Aorta (tissue), 5 donors: ENCODE measurements around the gene MSI2. TPM values are rescaled to one million over a fixed set of nuclear protein-coding genes. Genes with fewer than 3 reads are reported as not detected.

Experiments
- ATAC-seq: fragments of 200-7000 bp; cut with Tn5 transposase; one replicate; pipeline ENCODE4 v1.9.1; 2022; ENCODE audit warnings: moderate library complexity; ENCODE audit not compliant: low FRiP score
- DNase-seq, 2 donors: peaks; one replicate each; pipeline ENCODE4 v3.0.0-alpha.2; 2020
- H3K27ac ChIP-seq, 2 donors: one replicate each; pipeline ENCODE4 v1.5.1; 2013; ENCODE audit warnings: low read length in 2 of 2, mild to moderate bottlenecking in 2 of 2, moderate library complexity in 2 of 2, control low read depth in 1 of 2, inconsistent platforms in 1 of 2, low read depth in 1 of 2
- H3K27me3 ChIP-seq, 2 donors: one replicate each; pipeline ENCODE4 v1.6.1; 2013; ENCODE audit warnings: control low read depth in 1 of 2, low read length in 1 of 2, mild to moderate bottlenecking in 1 of 2, moderate library complexity in 1 of 2; ENCODE audit not compliant: insufficient read depth in 2 of 2, control insufficient read depth in 1 of 2
- H3K36me3 ChIP-seq, 2 donors: one replicate each; pipeline ENCODE4 v1.6.1; 2013; ENCODE audit warnings: control low read depth in 1 of 2, low read length in 1 of 2, mild to moderate bottlenecking in 1 of 2; ENCODE audit not compliant: insufficient read depth in 2 of 2, control insufficient read depth in 1 of 2
- H3K4me1 ChIP-seq, 2 donors: one replicate each; pipeline ENCODE4 v1.6.1; 2013; ENCODE audit warnings: low read length in 2 of 2, control low read depth in 1 of 2, mild to moderate bottlenecking in 1 of 2, moderate library complexity in 1 of 2; ENCODE audit not compliant: insufficient read depth in 2 of 2, control insufficient read depth in 1 of 2
- H3K4me3 ChIP-seq, 2 donors: one replicate each; pipeline ENCODE4 v1.5.1; 2013; ENCODE audit warnings: low read length in 2 of 2, control low read depth in 1 of 2, mild to moderate bottlenecking in 1 of 2
- H3K9me3 ChIP-seq: one replicate; pipeline ENCODE4 v1.6.1; 2013; ENCODE audit warnings: mild to moderate bottlenecking, low read length; ENCODE audit not compliant: control insufficient read depth
- WGBS, 2 donors: extraction: QIAGEN DNeasy Blood & Tissue Kit; methylation state at CpG; one replicate each; pipeline ENCODE4 v1.1.7; 2013; 5-methylcytosine and 5-hydroxymethylcytosine counted together
- intact Hi-C, 2 donors: fragments of 100-400 bp; cut with DNase I; formaldehyde crosslinking; loops; one replicate each; pipeline versions ENCODE4 v1.14.2 to v1.15.0; 2022
- polyA plus RNA-seq, 2 donors: library from polyadenylated mRNA; stranded (reverse); fragments of 200-250 nt; gene quantifications; one replicate each; pipeline ENCODE4 v1.2.3, GENCODE V29; 2013
- total RNA-seq, 2 donors: library from RNA; stranded (reverse); fragmentation: NEBNext Ultra II Directional; extraction: Animal tissue kit (Norgen Biotek cat#: 25700); gene quantifications; one replicate each; pipeline ENCODE4 v1.2.1, GENCODE V29; 2021
- donor health status: healthy with polysubstance abuse.
- donor health status: Bipolar disorder and iron deficiency.
- donor health status: DM: no; HTN: no; CAD: no.
- donor health status: DM: no; HTN: no; CAD: no.
- donor health status: DM: yes; HTN: yes; CAD: no.

Gene MSI2
- total and polyA plus RNA-seq, 4 donors = 9.3 to 48.2 (median 29.1) TPM

DNA sequence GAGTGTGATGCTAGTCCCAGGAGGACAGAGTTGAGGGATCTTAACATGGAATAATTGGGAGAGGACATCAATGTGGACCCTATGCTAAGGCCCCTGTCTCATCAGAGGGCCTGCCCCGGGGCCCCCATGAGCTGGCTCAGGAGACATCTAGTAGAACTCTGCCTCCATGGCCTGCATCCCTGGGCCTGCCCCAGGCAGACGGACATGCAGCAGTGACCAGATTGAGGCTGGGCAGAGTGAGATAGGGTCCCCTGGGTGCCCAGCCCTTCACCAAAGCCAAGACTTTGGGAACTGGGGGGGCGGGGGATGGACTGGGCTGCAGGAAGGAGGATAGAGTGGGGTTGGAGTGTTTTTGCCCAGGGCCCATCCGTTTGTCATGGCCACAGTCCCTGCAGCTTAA is 373.6 kb downstream of the MSI2 start:
- H3K27me3 ChIP-seq = no peaks in the 10 kb centered on the region
- DNase-seq (no peak), ATAC-seq (no peak)
- no peak overlapping the region for H3K4me3 ChIP-seq
- H3K9me3 ChIP-seq = no peaks in the 10 kb centered on the region
- H3K4me1 ChIP-seq = no peaks in the 10 kb centered on the region
- no peak overlapping the region for H3K27ac ChIP-seq
- intact Hi-C loops = no loop called here
- 88 to 92% methylated on average over 4 of the region's 4 CpGs for WGBS, 2 donors
- H3K36me3 ChIP-seq = no peaks in the 10 kb centered on the region

DNA sequence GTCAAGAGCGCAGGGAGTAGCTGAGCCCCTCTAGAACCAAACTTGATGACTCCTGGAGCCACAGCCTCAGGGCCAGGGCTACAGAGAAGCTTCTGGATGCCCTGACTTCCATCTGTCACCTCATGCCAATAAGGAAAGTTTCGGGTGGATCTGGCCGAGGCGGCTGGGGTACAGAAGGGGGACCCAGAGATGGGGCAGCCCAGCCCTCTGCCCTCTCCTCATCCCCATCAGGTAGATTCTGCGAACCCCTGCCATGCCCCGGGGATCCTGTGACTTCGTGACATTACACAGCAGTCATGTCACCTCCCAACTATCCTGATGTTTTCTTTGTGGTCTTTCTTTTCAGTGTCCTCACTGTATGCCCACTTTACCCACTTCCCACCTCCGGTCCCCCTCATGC is 374.4 kb downstream of the MSI2 start:
- no peaks in the 10 kb centered on the region for H3K4me1 ChIP-seq
- intact Hi-C loops = no loop called here
- no peaks in the 10 kb centered on the region for H3K9me3 ChIP-seq
- no peak overlapping the region for H3K27ac ChIP-seq
- H3K27me3 ChIP-seq = no peaks in the 10 kb centered on the region
- H3K36me3 ChIP-seq = no peaks in the 10 kb centered on the region
- ATAC-seq = no peak
- no peak overlapping the region for H3K4me3 ChIP-seq
- 97 to 98% methylated on average over 8 of the region's 8 CpGs for WGBS, 2 donors
- DNase-seq = no peak

DNA sequence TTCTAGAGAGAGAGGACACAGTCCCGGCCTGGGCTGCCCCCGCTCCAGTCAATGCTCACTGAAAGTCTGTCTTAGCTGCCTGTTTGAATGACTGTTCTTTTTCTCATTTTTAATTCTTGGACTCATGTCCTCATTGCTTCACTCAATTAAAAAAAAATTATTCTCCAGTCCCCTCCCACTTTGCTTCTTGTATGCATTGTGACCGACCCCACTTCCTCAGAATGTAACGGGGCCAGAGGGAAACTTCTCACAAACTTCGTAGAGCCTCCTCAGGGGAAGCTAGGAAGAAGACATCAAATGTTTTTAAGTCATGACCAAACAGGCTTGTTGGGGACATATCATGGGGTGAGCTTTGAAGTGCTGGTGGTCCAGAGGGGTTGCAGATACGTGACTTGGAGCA is 375.5 kb downstream of the MSI2 start:
- H3K36me3 ChIP-seq = no peaks in the 10 kb centered on the region
- 91 to 92% methylated on average over 6 of the region's 6 CpGs for WGBS, 2 donors
- intact Hi-C loops = no loop called here
- H3K4me3 ChIP-seq = no peak overlapping the region
- H3K27me3 ChIP-seq = no peaks in the 10 kb centered on the region
- no peaks in the 10 kb centered on the region for H3K9me3 ChIP-seq
- no peak overlapping the region for H3K27ac ChIP-seq
- H3K4me1 ChIP-seq = no peaks in the 10 kb centered on the region
- ATAC-seq (no peak), DNase-seq (no peak)

DNA sequence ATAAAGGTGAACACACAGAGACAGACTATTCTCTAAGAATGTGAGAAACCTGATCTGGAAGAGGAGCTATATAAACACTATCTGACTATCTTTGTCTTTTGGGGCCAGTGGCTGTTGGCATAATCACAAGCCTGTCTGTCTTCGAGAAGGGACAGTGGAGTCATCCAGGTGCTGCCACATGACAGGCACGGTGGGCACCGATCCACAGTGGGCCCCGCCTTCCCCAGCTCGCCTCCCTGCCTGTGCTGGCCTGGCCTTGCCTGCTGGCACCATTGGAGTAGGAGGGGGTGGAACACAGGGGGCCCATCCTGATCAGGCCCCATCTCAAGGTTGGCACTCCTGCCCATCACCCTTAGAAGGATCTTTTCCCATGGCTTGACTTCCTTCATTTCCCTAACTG is 376.0 kb downstream of the MSI2 start:
- Histone ChIP-seq H3K27me3 (no peaks in the 10 kb centered on the region), H3K4me3 (no peak overlapping the region), H3K27ac (no peak overlapping the region), H3K9me3 (no peaks in the 10 kb centered on the region), H3K36me3 (no peaks in the 10 kb centered on the region), H3K4me1 (no peaks in the 10 kb centered on the region)
- ATAC-seq (no peak), DNase-seq (no peak)
- intact Hi-C loops = no loop called here
- WGBS, 2 donors = 91 to 92% methylated on average over 5 of the region's 5 CpGs

DNA sequence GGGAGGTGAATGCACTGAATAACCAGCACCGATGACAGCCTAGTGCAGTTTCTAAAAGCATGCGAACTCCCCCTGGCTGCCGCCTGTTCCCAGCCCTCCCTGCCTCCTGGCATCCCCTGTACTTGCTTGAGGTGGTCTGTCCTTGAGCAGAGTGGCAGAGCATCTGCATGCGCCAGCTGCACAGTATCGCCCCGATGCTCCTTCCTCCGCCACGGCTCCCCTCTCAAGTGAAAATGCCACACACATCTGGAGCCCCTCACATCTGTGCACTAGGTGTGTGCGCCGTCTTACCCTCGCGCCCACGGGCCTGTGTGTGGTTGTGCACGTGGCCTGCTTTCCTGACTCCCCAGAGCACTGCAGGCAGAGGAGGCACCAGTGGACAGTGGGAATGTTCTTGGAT is 376.9 kb downstream of the MSI2 start:
- no peaks in the 10 kb centered on the region for H3K36me3 ChIP-seq
- 92 to 97% methylated on average over 14 of the region's 14 CpGs for WGBS, 2 donors
- ATAC-seq = no peak
- no peak for DNase-seq
- H3K4me3 ChIP-seq = no peak overlapping the region
- intact Hi-C loops = no loop called here
- no peaks in the 10 kb centered on the region for H3K9me3 ChIP-seq
- no peaks in the 10 kb centered on the region for H3K4me1 ChIP-seq
- no peak overlapping the region for H3K27ac ChIP-seq
- H3K27me3 ChIP-seq = no peaks in the 10 kb centered on the region

DNA sequence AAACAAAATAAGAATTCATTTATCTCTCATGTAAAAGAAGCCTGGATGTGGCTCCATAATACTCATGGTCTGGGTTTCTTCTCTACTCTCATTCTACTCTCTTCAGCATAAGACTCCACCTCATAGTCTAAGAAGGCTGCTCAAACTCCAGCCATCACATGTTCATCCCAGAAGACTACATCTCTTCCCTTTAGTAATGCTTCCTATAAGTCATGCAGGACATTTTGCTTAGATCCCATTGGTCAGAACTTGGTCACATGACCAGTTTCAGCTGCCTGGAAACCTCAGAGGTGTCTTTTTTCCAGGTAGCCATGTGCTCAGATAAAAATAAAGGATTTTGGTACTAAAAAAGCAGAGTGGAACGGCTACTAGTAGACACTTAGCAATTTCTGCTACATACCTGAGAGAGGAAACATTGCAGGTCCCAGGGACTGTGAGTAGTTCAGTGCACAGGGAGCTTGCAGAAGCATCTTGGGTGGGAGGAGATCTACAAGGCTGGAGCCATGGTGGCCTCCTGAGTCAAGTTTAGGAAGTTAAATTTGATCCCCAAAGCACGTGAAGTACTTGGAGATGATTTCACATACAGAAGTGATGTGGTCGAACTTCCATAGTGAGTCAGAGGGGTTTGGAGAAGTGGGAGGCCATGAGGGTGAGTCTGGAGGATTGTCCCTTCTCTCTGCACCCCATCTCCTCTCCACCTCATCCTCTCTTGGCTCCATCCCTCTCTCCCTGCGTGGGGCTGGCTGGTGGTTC is 378.6 kb downstream of the MSI2 start:
- intact Hi-C loops = no loop called here
- Histone ChIP-seq H3K36me3 (no peaks in the 10 kb centered on the region), H3K4me1 (no peaks in the 10 kb centered on the region), H3K27ac (no peak overlapping the region), H3K27me3 (no peaks in the 10 kb centered on the region), H3K4me3 (no peak overlapping the region), H3K9me3 (no peaks in the 10 kb centered on the region)
- 85 to 95% methylated on average over 4 of the region's 4 CpGs for WGBS, 2 donors
- ATAC-seq (no peak), DNase-seq (no peak)

DNA sequence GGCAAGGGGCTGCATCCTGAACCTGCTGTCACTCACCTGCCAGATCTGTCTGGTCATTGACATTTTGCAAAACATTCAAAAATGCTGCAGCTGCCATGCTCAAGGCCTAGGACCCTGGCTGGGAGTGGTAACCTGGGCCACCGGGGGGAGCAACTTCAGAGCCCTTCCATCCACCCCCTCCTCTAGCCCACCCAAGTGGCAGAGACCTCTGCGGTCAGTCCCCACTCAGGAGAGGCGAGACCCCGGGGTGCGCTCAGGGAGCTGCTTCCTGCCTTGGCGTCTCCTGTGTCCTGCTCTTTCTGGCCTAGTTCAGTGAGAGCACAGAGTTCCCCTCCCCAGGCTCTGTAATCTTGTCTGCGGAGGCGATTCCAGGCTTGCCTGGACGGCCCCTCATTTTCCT is 380.0 kb downstream of the MSI2 start:
- DNase-seq = no peak
- no peaks in the 10 kb centered on the region for H3K9me3 ChIP-seq
- intact Hi-C loops = no loop called here
- no peak for ATAC-seq
- H3K4me1 ChIP-seq = no peaks in the 10 kb centered on the region
- no peaks in the 10 kb centered on the region for H3K27me3 ChIP-seq
- WGBS, 2 donors = 87 to 89% methylated on average over 9 of the region's 9 CpGs
- no peaks in the 10 kb centered on the region for H3K36me3 ChIP-seq
- H3K27ac ChIP-seq = no peak overlapping the region
- no peak overlapping the region for H3K4me3 ChIP-seq

DNA sequence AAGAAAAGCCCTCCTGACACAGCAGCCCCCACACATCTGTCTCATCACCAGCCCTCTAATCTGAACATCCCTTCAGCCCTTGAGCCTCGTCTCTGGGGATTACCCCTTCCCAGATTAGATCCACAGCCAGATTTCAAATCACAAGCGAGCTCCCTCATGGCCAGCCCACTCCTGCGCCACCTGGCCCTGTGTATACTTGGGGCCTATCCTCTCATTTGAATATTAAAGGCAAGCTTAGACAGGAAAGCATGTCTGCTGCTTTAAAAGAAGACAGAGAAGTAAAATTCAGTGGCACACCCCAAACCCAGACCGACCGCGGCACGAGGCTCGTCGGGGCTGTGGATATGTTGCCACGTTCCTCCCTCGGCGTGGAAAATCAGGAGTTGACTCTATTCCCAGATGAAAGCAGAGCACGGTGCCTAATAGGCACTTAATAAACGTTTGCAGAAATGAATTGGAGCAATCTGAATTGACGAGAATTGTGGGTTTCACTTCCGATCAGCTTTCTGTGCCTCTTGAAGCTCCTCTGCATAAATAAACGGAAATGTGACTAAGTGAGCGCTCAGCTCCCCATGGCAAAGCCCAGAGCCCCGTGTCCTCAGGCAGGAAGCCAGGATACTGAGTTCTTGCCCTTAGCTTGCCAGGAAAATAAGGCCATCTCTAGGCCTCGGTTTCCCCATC is 380.8 kb downstream of the MSI2 start:
- H3K36me3 ChIP-seq = no peaks in the 10 kb centered on the region
- DNase-seq = no peak
- H3K4me1 ChIP-seq = no peaks in the 10 kb centered on the region
- H3K9me3 ChIP-seq = no peaks in the 10 kb centered on the region
- WGBS, 2 donors = 89 to 92% methylated on average over 20 of the region's 20 CpGs
- intact Hi-C loops = no loop called here
- no peaks in the 10 kb centered on the region for H3K27me3 ChIP-seq
- no peak for ATAC-seq
- H3K4me3 ChIP-seq = no peak overlapping the region
- no peak overlapping the region for H3K27ac ChIP-seq

DNA sequence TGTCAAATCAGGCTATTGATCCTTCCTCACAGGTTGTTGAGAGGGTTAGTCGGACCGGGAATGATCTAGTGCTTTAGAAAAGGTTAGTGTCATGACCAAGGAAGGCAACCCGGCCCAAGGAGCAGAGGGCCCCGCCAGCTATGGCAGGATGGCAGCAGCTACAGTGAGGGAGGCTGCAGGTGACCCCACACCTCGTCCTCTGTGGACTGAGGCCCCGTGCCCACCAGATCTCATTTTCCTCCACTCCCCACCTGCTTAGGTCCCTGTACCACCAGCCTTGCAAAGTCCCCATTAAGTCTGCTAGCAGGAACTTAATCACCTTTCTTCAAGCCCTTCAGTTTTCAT is 381.3 kb downstream of the MSI2 start:
- Histone ChIP-seq H3K27me3 (no peaks in the 10 kb centered on the region), H3K4me1 (no peaks in the 10 kb centered on the region), H3K36me3 (no peaks in the 10 kb centered on the region), H3K9me3 (no peaks in the 10 kb centered on the region), H3K4me3 (no peak overlapping the region), H3K27ac (no peak overlapping the region)
- 93 to 100% methylated on average over 6 of the region's 6 CpGs for WGBS, 2 donors
- ATAC-seq (no peak), DNase-seq (no peak)
- intact Hi-C loops = no loop called here
